Mononuclear cell (primary cell): ENCODE measurements around the gene CHCHD6. TPM values are rescaled to one million over a fixed set of nuclear protein-coding genes. Genes with fewer than 3 reads are reported as not detected.

Experiments
- H3K27me3 ChIP-seq: 2 replicates; pipeline ENCODE4 v1.6.0; 2011; ENCODE audit warnings: low read length, control low read depth; ENCODE audit not compliant: insufficient read depth
- H3K4me1 ChIP-seq: 2 replicates; pipeline ENCODE4 v1.5.1; 2011; ENCODE audit warnings: mild to moderate bottlenecking, low read length, control low read depth; ENCODE audit not compliant: insufficient read depth
- H3K4me3 ChIP-seq: 2 replicates; pipeline ENCODE4 v1.5.1; 2011; ENCODE audit warnings: mild to moderate bottlenecking, low read length, moderate library complexity
- H3K9me3 ChIP-seq: 2 replicates; pipeline ENCODE4 v1.5.1; 2011; ENCODE audit warnings: low read depth, mild to moderate bottlenecking, control low read depth, low read length
- total RNA-seq: library from RNA; depleted of rRNA; stranded (reverse); fragments of >200 nt; gene quantifications from one replicate; pipeline ENCODE4 v1.2.3, GENCODE V29; 2012

Gene CHCHD6
- total RNA-seq, 1 donor = 3.4 TPM

DNA sequence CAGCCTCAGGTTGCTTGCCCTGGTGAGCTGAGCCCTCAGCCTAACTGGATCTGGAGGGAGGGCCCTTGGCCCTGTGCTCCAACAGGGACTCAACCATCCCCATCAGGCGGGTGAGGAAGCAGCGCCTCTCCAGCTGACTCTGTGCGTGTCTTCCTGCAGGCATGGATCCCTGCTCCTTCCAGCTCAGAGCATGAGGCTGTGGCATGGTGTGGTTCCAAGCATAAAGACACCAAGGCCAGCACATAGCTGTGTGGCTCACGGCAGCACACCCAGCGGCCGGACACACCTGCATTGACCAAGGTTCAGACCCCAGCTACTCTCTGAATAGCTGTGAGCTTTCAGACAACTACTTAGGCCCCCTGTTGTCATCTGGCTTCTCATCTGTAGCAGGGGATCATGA is 147.9 kb downstream of the CHCHD6 start:
- no peaks in the 10 kb centered on the region for H3K9me3 ChIP-seq
- no peak overlapping the region for H3K4me3 ChIP-seq
- H3K27me3 ChIP-seq = no peaks in the 10 kb centered on the region
- no peaks in the 10 kb centered on the region for H3K4me1 ChIP-seq

GRCh38 chr3:126852511-126852910 is 148.5 kb downstream of the CHCHD6 start:
- Histone ChIP-seq H3K9me3 (no peaks in the 10 kb centered on the region), H3K4me3 (no peak overlapping the region), H3K27me3 (no peaks in the 10 kb centered on the region), H3K4me1 (no peaks in the 10 kb centered on the region)

- Histone ChIP-seq H3K4me3 (no peak overlapping the region), H3K27me3 (no peaks in the 10 kb centered on the region), H3K9me3 (no peaks in the 10 kb centered on the region), H3K4me1 (no peaks in the 10 kb centered on the region)
Observed at GRCh38 chr3:126854666-126855065, 150.6 kb downstream of the CHCHD6 start.

DNA sequence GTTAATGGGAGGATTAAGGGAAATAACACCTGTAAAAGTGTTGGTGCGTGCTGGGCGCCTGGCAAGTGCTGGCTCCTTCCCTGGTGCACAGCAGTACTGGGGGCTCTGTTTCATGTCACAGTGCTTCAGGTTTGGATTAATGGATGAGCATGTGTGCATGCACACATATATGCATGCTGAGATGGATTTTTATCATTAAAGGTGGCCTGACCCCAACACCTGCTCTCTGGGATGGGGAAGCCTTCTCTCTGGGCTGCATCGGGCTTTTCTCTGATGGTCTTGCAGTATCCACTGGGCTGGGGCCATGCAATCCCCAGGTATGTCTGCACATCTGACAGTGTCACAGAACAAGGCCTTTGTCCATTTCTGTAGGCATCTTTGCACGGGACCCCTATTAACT is 151.3 kb downstream of the CHCHD6 start:
- H3K27me3 ChIP-seq = no peaks in the 10 kb centered on the region
- H3K4me1 ChIP-seq = no peaks in the 10 kb centered on the region
- no peaks in the 10 kb centered on the region for H3K9me3 ChIP-seq
- H3K4me3 ChIP-seq = no peak overlapping the region

DNA sequence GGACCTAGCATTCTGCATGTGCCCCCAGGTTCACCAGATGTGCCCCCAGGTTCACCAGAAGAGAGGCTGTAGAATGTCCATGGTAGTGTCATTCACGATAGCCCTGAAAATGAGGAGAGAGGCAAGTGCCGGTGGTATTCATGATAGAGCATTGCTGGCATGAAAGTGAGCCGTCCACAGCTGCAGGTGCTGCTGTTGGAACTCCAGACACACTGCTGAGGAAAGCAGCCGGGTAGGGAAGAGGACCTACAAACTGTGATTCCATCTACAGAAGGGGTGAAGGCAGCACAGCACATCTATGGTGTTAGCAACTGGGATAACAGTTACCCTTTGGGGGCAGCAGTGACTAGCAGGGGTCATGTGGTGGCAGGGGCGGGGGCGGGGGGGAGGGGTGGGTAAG is 153.9 kb downstream of the CHCHD6 start:
- H3K27me3 ChIP-seq = no peaks in the 10 kb centered on the region
- H3K4me1 ChIP-seq = no peaks in the 10 kb centered on the region
- no peaks in the 10 kb centered on the region for H3K9me3 ChIP-seq
- no peak overlapping the region for H3K4me3 ChIP-seq

GRCh38 chr3:126858401-126858800 is 154.4 kb downstream of the CHCHD6 start:
- Histone ChIP-seq H3K4me3 (no peak overlapping the region), H3K9me3 (no peaks in the 10 kb centered on the region), H3K4me1 (no peaks in the 10 kb centered on the region), H3K27me3 (no peaks in the 10 kb centered on the region)

- H3K4me3 ChIP-seq = no peak overlapping the region
- no peaks in the 10 kb centered on the region for H3K27me3 ChIP-seq
- H3K9me3 ChIP-seq = no peaks in the 10 kb centered on the region
- H3K4me1 ChIP-seq = no peaks in the 10 kb centered on the region
Observed at GRCh38 chr3:126858887-126859286, 154.8 kb downstream of the CHCHD6 start.

DNA sequence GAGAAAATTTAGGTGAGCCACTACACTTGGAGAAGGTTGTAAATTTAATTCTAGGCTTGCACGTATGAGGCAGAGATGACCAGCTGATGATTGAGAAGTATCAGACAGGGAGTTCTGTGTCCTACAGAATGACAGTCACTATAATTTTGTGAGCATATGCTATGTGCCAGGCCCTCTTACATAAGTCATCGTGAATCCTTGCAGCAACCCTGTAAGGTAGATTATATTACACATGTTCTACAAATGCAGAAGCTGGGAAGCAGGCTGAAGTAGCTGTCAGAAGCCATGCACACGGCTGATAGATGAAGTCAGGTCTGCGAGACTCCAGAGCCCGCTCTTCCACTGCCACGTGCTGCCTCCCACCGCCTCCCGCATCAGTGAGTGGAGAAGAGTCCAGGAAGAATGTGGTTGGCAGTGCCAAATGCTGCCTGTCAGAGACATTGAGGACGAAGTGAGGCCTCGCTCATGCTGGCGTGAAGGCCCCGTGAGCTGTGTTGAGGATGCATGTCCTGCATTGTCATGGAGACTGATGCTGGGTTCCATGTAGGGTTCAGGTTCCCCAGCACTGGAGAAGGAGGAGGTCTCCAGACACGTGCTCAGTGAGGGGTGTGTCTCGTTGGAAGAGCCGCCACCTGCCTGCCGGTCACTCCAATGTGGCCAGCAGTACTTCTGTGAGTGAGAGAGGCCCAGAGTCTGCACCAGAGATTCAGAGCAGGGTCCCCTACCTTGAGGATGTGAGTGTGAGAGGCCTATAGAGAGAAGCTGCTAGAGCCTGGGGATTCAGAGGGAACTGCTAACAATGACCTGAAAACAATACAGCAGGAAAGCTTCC is 155.6 kb downstream of the CHCHD6 start:
- Histone ChIP-seq H3K27me3 (no peaks in the 10 kb centered on the region), H3K9me3 (no peaks in the 10 kb centered on the region), H3K4me1 (no peaks in the 10 kb centered on the region), H3K4me3 (no peak overlapping the region)

DNA sequence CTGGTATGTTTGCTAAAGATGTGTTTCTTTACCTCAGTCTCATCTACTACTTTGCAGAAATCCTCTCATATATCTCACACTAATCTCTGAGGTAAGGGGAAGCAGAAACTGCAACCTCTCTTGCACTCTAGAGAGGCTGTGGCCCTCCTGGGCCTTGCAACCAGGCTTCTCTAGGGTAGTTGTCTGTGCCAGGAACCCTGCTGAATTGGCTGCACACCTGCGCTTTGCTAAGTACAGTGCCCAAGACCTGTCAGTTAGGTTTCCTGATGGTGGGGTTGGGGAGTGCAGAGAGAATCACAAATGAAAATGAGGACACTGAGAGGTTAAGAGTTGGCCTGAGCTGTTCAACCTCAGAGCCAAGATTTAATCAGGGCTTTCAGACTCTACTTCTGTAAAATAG is 161.7 kb downstream of the CHCHD6 start:
- no peaks in the 10 kb centered on the region for H3K9me3 ChIP-seq
- H3K27me3 ChIP-seq = no peaks in the 10 kb centered on the region
- no peak overlapping the region for H3K4me3 ChIP-seq
- no peaks in the 10 kb centered on the region for H3K4me1 ChIP-seq

DNA sequence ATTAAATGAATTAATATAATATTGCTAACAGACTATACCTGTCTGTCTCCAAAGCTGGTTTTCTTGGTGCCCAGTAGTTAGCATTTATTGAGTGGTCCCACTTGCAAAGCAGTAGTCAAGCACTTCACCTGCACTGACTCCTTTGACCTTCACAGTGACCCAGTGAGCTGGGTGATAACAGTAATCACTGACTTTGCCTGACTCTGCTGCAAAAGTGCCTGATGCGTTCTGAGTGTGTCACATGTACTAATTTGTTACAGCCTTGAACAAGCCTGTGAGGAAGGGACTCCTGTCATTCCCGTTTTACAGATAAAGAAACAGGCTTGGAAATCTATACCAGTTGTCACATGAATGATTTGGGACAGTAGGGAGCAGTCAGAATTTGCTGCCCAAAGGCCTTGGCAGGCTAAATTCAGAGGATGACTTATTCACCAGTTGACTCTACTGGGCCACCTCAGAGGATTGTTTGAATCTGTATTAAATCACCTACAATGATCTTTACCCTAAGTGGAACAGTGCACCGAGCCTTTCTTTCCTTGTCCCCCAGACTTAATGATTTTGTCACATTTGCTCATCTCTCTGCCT is 162.2 kb downstream of the CHCHD6 start:
- Histone ChIP-seq H3K9me3 (no peaks in the 10 kb centered on the region), H3K4me3 (no peak overlapping the region), H3K27me3 (no peaks in the 10 kb centered on the region), H3K4me1 (no peaks in the 10 kb centered on the region)

DNA sequence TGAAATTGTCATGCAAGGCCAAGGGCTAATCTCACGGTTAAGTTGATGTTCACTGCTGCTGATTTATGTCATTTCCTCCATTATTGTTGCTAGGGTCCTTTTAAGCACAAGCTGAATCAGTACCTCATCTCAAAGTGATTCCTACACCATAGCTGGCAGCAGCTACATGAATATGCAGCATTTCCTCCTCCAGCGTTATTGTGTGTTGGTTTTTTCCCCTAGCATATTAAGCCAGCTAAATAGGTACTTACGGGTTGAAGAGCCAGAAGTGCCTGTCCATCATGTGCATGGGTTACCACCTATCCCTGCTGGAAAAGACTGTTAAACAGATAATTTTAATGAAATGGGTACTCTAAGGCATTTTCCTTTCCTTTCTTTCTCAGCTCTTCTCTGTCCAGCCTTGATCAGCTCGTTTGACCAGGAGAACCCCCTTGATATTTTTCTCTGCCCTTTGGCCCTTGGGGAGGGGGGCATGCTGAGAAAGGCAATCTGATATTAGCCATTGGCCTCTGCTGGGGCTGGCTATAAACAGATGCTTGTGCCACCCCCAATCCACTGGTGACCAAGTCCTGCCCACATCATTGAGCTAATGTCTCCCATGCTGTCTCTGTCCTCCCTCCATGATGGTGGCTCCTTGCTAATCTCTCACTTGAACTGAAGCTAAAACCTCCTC is 163.3 kb downstream of the CHCHD6 start:
- H3K4me3 ChIP-seq = no peak overlapping the region
- no peaks in the 10 kb centered on the region for H3K27me3 ChIP-seq
- no peaks in the 10 kb centered on the region for H3K4me1 ChIP-seq
- H3K9me3 ChIP-seq = no peaks in the 10 kb centered on the region

DNA sequence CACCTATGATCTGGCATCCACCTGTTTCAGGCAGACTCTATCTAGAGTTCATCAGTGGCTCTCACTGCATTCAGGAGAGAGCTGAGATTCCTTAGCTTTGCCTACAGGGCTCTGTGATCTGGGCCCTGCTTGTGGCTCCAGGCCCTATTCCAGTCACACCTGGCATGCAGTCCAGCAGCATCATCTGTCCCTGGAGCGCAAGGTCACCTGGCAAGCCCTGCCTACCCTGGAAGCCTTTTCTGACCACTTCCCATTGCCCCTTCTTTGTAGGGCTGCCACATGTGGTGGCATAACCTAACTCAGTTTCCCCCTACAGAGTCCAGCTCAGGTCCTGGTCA is 163.8 kb downstream of the CHCHD6 start:
- H3K9me3 ChIP-seq = no peaks in the 10 kb centered on the region

DNA sequence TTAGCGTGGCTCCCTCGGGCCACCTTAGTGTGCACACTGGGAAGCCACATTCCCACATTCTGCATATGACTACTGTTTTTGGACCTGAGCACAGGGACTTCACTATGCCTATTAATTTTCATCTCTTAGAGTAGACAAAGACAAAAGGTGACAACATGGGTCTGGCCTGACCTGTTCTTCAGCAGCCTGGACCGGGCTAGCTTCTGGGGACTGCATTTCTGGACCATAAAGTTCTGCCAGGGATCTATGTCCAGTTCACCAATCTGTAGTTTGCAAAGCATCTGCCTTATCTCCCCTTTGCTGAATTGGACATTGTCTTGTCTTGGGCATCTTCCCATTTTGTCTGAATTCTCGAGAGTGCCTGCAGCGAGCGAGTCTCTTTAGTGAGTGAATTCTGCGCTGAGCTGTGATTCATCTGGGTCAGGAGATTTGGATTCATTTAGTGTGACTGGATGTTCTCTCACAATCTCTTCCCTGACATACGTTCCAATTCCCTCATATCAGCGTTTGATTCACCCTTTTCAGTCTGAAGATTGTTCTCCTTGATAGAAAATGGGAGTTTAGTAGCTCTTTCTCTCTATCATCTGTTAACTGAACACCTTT is 166.7 kb downstream of the CHCHD6 start:
- no peak overlapping the region for H3K4me3 ChIP-seq
- H3K27me3 ChIP-seq = no peaks in the 10 kb centered on the region
- H3K9me3 ChIP-seq = no peaks in the 10 kb centered on the region
- H3K4me1 ChIP-seq = no peaks in the 10 kb centered on the region

More for the DNA sequence above, 163.8 kb downstream of the CHCHD6 start:
- H3K27me3 ChIP-seq = no peaks in the 10 kb centered on the region
- H3K4me1 ChIP-seq = no peaks in the 10 kb centered on the region
- no peak overlapping the region for H3K4me3 ChIP-seq

DNA sequence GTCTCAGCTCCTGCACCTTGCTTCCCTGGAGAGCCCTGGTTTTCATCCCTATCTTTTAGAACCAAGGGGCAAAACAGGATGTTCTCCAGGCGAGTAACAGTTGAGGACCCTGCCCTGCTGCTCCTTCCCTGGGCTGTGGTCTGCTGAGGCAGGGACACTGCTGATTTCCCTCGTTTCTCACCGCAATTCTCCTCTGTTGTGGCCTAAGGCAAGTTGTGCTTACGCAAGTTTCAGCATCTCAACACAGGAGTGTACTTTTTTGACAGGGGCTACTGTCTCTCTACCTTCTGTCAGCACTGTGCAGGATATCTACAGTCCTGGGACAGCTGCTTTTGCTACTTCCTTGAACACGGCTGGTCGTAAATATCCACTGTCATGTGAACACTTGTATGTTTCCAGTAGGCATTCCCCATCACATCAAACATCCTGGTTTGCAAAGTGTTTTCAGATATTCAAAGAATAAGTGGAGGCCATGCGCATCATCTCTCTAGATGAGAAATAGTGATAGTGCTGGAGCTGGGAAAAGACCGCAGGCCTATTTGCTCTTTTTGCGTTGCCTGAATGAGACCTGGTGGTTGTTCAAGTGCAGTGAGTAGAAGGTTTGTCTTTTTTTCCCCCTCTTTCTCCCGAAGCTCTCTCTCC is 168.8 kb downstream of the CHCHD6 start:
- Histone ChIP-seq H3K27me3 (no peaks in the 10 kb centered on the region), H3K9me3 (no peaks in the 10 kb centered on the region), H3K4me1 (no peaks in the 10 kb centered on the region), H3K4me3 (no peak overlapping the region)

GRCh38 chr3:126873416-126873815 is 169.4 kb downstream of the CHCHD6 start:
- Histone ChIP-seq H3K4me1 (no peaks in the 10 kb centered on the region), H3K4me3 (no peak overlapping the region), H3K27me3 (no peaks in the 10 kb centered on the region), H3K9me3 (no peaks in the 10 kb centered on the region)
